Fibroblast of the aortic adventitia (primary cell): Measurements from ENCODE around the gene RBMS2. TPM values are rescaled to one million over a fixed set of nuclear protein-coding genes. Genes with fewer than 3 reads are reported as not detected.
"Not testable (repeated sequence)": the region's sequence is repeated elsewhere in the genome, so short reads cannot be mapped to it uniquely, and the experiment has no call there.

ENCODE experiments used
- DNase-seq: peaks from one replicate; pipeline ENCODE4 v3.0.0-alpha.2; 2010; ENCODE audit warnings: low read depth
- H3K4me3 ChIP-seq: 2 replicates; pipeline ENCODE4 v1.5.1; 2011; ENCODE audit warnings: low read depth, mild to moderate bottlenecking, control low read depth, low read length, moderate library complexity
- CTCF ChIP-seq: IDR thresholded peaks from 2 replicates; pipeline ENCODE4 v1.5.1; 2011; ENCODE audit warnings: mild to moderate bottlenecking, low read length, control low read depth, inconsistent platforms; ENCODE audit not compliant: insufficient read depth
- total RNA-seq: library from RNA; depleted of rRNA; stranded (reverse); fragments of >200 nt; gene quantifications from 2 replicates; pipeline ENCODE4 v1.2.3, GENCODE V29; 2012; ENCODE audit warnings: low replicate concordance

The RBMS2 gene
- total RNA-seq, 1 donor = 19.2 TPM

DNA sequence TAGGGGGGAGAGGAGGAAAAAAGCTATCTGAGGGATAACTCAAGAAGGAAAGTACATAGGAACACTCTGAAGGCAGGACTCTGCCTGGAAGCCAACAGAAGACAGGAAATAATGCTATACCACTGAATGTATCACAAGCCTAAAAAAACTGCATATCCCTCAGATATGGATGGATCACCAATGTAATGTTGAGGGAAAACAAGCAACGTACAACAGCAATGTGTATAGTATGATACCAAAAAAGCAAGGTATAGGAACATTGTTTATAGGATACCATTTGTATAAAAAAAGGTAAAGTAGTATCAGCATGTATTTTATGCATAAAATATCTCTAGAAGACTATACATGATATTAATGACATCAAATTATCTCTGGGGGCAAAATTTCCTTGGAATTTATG lies 37.1 kb upstream of the RBMS2 start:
- no peak overlapping the region for H3K4me3 ChIP-seq
- TF ChIP-seq CTCF = no peak
- no peak for DNase-seq

- H3K4me3 ChIP-seq = no peak overlapping the region
- no peak for TF ChIP-seq CTCF
- no peak for DNase-seq
Observed at GRCh38 chr12:56486694-56487093, 34.9 kb upstream of the RBMS2 start.

DNA sequence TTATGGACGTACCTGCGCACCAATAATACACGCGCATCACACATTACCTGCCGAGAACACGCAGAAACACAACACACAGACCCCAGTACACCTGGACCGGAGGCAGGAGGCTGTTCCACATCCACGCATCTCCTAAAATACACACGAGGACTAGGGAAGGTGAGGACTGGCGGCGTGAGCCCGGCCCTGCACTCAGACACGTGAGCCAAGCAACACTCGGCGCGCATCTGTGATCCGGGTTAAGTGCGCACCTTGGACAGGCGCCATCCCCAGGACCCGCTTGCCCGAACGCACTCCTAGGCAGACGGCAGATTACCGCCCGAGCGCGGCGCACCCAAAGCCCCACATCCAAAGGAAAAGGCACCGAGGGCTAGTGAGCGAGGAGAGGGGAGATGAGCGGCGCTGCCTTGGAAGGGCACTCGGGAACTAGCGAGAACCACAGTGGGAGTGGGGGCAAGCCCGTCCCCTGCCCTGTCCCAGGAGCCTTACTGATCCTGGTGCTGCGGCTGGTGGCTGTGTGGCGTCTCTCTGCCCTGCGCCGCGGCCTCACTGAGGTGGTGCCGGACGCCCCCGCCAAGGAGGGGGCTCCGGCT lies 34.1 kb upstream of the RBMS2 start:
- no peak for DNase-seq
- H3K4me3 ChIP-seq = peak overlapping the region; percentile 62
- TF ChIP-seq CTCF = no peak

DNA sequence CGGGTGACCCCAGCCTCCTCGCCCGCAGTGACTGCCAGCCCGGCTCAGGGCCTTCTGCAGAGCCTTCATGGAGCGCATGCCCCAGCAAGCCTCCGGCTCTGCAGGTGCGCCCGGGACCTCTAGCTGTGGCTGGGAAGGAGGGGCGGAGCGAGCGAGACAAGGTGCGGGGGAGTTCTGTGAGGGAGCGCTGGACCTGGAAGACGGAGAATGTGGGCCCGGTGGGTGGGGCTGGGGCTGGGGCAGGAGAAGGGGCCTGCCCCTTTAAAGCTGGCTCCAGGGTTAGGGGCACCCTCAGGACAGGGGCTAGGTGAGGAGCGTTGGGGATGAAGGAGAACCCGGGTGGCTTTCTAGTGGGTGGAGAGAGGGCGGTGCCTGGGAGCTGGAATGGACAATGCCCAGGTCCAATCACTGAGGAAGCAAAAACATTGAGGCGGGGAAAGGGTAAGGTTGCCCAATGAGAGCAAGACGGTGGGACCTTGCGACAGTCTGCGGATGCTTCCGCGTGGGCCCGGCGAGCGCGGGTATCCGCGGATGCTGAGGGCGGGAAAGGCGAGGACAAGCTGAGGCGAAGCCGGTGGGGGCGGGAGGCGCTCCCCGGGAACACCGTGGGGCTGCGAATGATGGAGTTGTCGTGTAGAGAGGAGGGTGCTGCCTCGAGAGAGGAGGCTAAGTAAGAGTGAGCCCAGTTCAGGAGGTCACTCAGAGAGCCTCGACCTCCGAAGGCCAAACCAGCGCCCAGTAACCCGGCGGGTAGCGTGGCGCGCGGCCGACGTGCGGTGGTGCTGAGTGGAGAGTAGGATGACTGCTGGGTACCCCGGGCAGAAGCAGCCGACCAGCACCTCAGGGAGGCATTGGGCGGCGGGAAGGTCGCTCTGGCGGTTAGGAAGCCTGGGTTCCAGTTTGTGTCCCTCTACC lies 33.3 kb upstream of the RBMS2 start, which contains the start of gene GLS2:
Gene GLS2 (minus strand): TSS at position 121 of the 915 bp plus-strand sequence. CDS start 43 bp downstream, at position 78.
- H3K4me3 ChIP-seq = peak within 1 kb of the TSS; percentile 62
- DNase-seq = peak; percentile 79
- TF ChIP-seq CTCF = no peak

GRCh38 chr12:56490360-56490759 lies 31.3 kb upstream of the RBMS2 start:
- no peak for TF ChIP-seq CTCF
- H3K4me3 ChIP-seq = no peak overlapping the region
- no peak for DNase-seq

GRCh38 chr12:56493409-56494105 lies 28.1 kb upstream of the RBMS2 start:
- DNase-seq, H3K4me3 ChIP-seq: not testable (repeated sequence)

DNA sequence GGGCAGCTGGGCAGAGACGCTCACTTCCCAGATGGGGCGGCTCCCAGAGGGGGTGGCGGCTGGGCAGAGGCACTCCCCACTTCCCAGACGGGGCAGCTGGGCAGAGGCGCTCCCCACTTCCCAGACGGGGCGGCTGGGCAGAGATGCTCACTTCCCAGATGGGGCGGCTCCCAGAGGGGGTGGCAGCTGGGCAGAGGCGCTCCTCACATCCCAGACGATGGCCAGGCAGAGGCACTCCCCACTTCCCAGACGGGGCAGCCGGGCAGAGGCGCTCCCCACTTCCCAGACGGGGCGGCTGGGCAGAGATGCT lies 27.6 kb upstream of the RBMS2 start:
- DNase-seq, H3K4me3 ChIP-seq: not testable (repeated sequence)

DNA sequence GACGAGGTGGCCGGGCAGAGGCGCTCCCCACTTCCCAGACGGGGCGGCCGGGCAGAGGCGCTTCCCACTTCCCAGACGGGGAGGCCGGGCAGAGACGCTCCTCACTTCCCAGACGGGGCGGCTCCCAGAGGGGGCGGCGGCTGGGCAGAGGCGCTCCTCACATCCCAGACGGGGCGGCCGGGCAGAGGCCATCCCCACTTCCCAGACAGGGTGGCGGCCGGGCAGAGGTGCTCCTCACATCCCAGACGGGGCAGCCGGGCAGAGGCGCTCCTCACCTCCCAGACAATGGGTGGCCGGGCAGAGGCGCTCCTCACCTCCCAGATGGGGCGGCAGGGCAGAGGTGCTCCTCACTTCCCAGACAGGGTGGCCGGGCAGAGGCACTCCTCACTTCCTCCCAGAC lies 27.1 kb upstream of the RBMS2 start:
- H3K4me3 ChIP-seq, DNase-seq: not testable (repeated sequence)
